Amygdala (tissue), 56 donors: Measurements from ENCODE around the gene MBLAC2.

ENCODE experiments used
- DNase-seq, 56 donors: peaks; one replicate each; lab custom pipeline; 2025; lab: John Stamatoyannopoulos, UW

Gene MBLAC2

GRCh38 chr5:90474235-90475107, at the start of gene MBLAC2, which contains the start of gene POLR3G:
MBLAC2 (minus strand) TSS chr5:90474771; CDS start chr5:90474292, 479 bp downstream.
POLR3G (plus strand) TSS chr5:90474864; CDS start chr5:90485568, 10,704 bp downstream.
- peak; percentile 48 to 93 (median 87) for DNase-seq

- no peak for DNase-seq
These were observed 44.5 kb upstream of the MBLAC2 start for GRCh38 chr5:90519081-90519480.

GRCh38 chr5:90518661-90519060, 44.1 kb upstream of the MBLAC2 start:
- DNase-seq: no peak

GRCh38 chr5:90514520-90514919, 39.9 kb upstream of the MBLAC2 start:
- DNase-seq: no peak

- DNase-seq: no peak
These were observed 35.9 kb upstream of the MBLAC2 start for GRCh38 chr5:90510438-90510837.

GRCh38 chr5:90506221-90506620, 31.6 kb upstream of the MBLAC2 start:
- DNase-seq: no peak

- DNase-seq: no peak
These were observed 30.2 kb upstream of the MBLAC2 start for GRCh38 chr5:90504743-90505142.

GRCh38 chr5:90503596-90503995, 29.0 kb upstream of the MBLAC2 start:
- no peak for DNase-seq

- DNase-seq: no peak
These were observed 20.6 kb upstream of the MBLAC2 start for GRCh38 chr5:90495146-90495545.

- DNase-seq: no peak
These were observed 19.5 kb upstream of the MBLAC2 start for GRCh38 chr5:90494043-90494442.

GRCh38 chr5:90488791-90489190, 14.2 kb upstream of the MBLAC2 start:
- DNase-seq: no peak

GRCh38 chr5:90484540-90484939, 10.0 kb upstream of the MBLAC2 start:
- DNase-seq: no peak

GRCh38 chr5:90483206-90483605, 8.6 kb upstream of the MBLAC2 start:
- no peak for DNase-seq

- DNase-seq: no peak
These were observed 6.1 kb upstream of the MBLAC2 start for GRCh38 chr5:90480699-90481098.

- no peak for DNase-seq
These were observed 5.2 kb upstream of the MBLAC2 start for GRCh38 chr5:90479611-90480385.

GRCh38 chr5:90477621-90478215, 3.1 kb upstream of the MBLAC2 start:
- DNase-seq: no peak

GRCh38 chr5:90477073-90477472, 2.5 kb upstream of the MBLAC2 start:
- peak in 3 of 56 donors; percentile 1 to 14 (median 3) for DNase-seq

GRCh38 chr5:90476391-90476790, 1.8 kb upstream of the MBLAC2 start:
- DNase-seq: no peak

- no peak for DNase-seq
These were observed 937 bp upstream of the MBLAC2 start for GRCh38 chr5:90475436-90475980.

- peak in 26 of 56 donors; percentile 15 to 81 (median 50) for DNase-seq
These were observed 956 bp downstream of the MBLAC2 start for GRCh38 chr5:90473396-90474234.
